Measurements from ENCODE around the gene GAPDHS. TPM values are rescaled to one million over a fixed set of nuclear protein-coding genes. Genes with fewer than 3 reads are reported as not detected.

The GAPDHS gene
- total RNA-seq: not detected

GRCh38 chr19:35533201-35533821, at the start of gene GAPDHS:
Gene GAPDHS (plus strand): TSS chr19:35533456. CDS start chr19:35533528, 72 bp downstream.

GRCh38 chr19:35490364-35490763, 42.9 kb upstream of the GAPDHS start, which contains the start of gene KRTDAP:
Gene KRTDAP (minus strand): TSS chr19:35490464. CDS start chr19:35490442, 22 bp downstream.

GRCh38 chr19:35513628-35514281, 19.5 kb upstream of the GAPDHS start, which contains the start of gene DMKN:
Gene DMKN (minus strand): TSS chr19:35513649. CDS start chr19:35513475, 174 bp downstream.

GRCh38 chr19:35528218-35529038, 4.8 kb upstream of the GAPDHS start, which contains the start of gene SBSN:
Gene SBSN (minus strand): TSS chr19:35528311. CDS start chr19:35528281, 30 bp downstream.

GRCh38 chr19:35545001-35545854, 12.0 kb downstream of the GAPDHS start, which contains the start of gene TMEM147:
Gene TMEM147 (plus strand): TSS chr19:35545626. CDS start chr19:35545740, 114 bp downstream.

GRCh38 chr19:35563207-35563829, 30.1 kb downstream of the GAPDHS start, which contains the start of gene ATP4A:
Gene ATP4A (minus strand): TSS chr19:35563658. CDS start chr19:35563629, 29 bp downstream.

GRCh38 chr19:35585848-35586247, 52.6 kb downstream of the GAPDHS start, which contains the start of gene PMIS2:
Gene PMIS2 (plus strand): TSS chr19:35586173. CDS start chr19:35586260, 87 bp downstream.

Other genes starting within 250 kb of the GAPDHS start
- 9.2 TPM for gene MAG, start 241.3 kb upstream of the GAPDHS start, total RNA-seq
- gene CD22, start 204.3 kb upstream of the GAPDHS start, total RNA-seq: 6.7 TPM
- gene FFAR1, start 185.6 kb upstream of the GAPDHS start, total RNA-seq: 0.23 TPM
- 0.76 TPM for gene FFAR3, start 175.0 kb upstream of the GAPDHS start, total RNA-seq
- not detected for gene GPR42, start 162.4 kb upstream of the GAPDHS start, total RNA-seq
- gene FFAR2, start 85.2 kb upstream of the GAPDHS start, total RNA-seq: 1.5 TPM
- gene KRTDAP, start 43.0 kb upstream of the GAPDHS start, total RNA-seq: not detected
- 47.1 TPM for gene DMKN, start 19.8 kb upstream of the GAPDHS start, total RNA-seq
- not detected for gene SBSN, start 5.1 kb upstream of the GAPDHS start, total RNA-seq
- 74.1 TPM for gene TMEM147, start 12.2 kb downstream of the GAPDHS start, total RNA-seq
- 0.41 TPM for gene ATP4A, start 30.2 kb downstream of the GAPDHS start, total RNA-seq
- gene PMIS2, start 52.7 kb downstream of the GAPDHS start, total RNA-seq: not detected
- gene HAUS5, start 79.3 kb downstream of the GAPDHS start, total RNA-seq: 14.3 TPM
- 40.6 TPM for gene RBM42, start 95.6 kb downstream of the GAPDHS start, total RNA-seq
- 0.47 TPM for gene ETV2, start 108.3 kb downstream of the GAPDHS start, total RNA-seq
- gene COX6B1, start 114.9 kb downstream of the GAPDHS start, total RNA-seq: 303 TPM
- 20.4 TPM for gene UPK1A, start 133.1 kb downstream of the GAPDHS start, total RNA-seq
- not detected for gene ZBTB32, start 171.1 kb downstream of the GAPDHS start, total RNA-seq
- gene KMT2B, start 184.5 kb downstream of the GAPDHS start, total RNA-seq: 28.0 TPM
- 4.5 TPM for gene IGFLR1, start 209.0 kb downstream of the GAPDHS start, total RNA-seq
- gene U2AF1L4, start 212.0 kb downstream of the GAPDHS start, total RNA-seq: 14.9 TPM
- gene PSENEN, start 212.2 kb downstream of the GAPDHS start, total RNA-seq: 22.9 TPM
- gene LIN37, start 215.1 kb downstream of the GAPDHS start, total RNA-seq: 11.3 TPM
- gene HSPB6, start 223.6 kb downstream of the GAPDHS start, total RNA-seq: 51.6 TPM
- gene PROSER3, start 224.7 kb downstream of the GAPDHS start, total RNA-seq: 15.9 TPM
- 27.4 TPM for gene ARHGAP33, start 242.1 kb downstream of the GAPDHS start, total RNA-seq